Inflammatory macrophage treated with lipopolysaccharide for 1 hour (primary cell): ENCODE measurements around the gene SIGLEC15.
"Not testable (repeated sequence)": the region's sequence is repeated elsewhere in the genome, so short reads cannot be mapped to it uniquely, and the experiment has no call there.

Source experiments
- DNase-seq, 2 donors: peaks; one replicate each; pipeline ENCODE4 v3.0.0-alpha.2; 2020 to 2022

SIGLEC15 gene, protein sequence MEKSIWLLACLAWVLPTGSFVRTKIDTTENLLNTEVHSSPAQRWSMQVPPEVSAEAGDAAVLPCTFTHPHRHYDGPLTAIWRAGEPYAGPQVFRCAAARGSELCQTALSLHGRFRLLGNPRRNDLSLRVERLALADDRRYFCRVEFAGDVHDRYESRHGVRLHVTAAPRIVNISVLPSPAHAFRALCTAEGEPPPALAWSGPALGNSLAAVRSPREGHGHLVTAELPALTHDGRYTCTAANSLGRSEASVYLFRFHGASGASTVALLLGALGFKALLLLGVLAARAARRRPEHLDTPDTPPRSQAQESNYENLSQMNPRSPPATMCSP

DNA sequence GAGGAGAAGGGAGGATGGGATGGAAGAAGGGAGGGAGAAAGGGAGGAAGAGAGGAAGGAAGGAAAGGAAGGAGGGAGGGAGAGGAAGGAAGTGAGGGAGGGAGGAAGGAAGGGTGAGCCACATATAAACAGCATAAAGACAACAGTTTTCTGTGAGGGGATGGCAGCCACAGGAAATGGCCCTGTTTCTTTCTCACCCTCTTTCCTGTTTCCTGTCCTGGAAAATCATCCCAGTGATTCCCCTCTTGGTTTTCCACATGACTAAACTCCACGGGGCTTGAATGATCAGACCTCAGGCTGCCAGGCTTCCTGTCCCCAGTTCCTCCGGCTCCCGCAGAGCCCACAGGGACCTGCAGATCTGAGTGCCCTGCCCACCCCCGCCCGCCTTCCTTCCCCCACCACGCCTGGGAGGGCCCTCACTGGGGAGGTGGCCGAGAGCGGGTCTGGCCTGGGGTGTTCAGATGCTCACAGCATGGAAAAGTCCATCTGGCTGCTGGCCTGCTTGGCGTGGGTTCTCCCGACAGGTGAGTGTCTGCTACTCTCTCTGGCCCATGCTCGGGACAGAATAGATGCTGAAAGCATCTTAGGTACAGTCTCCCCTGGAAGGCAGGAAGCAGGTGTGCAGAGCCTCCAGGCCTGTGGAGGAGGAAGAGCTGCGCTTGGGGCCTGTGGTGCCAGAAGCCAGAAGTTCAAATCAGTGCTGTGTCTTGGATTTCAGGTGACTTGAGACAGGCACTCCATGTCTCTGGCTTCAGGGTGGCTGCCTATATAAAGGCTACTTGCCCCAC lies at the start of gene SIGLEC15:
Gene SIGLEC15, plus strand, starts transcription at position 418 of the 787 bp plus-strand sequence. Its CDS starts 54 bp downstream, at position 472.
- peak; percentile 28 to 82 for DNase-seq

- DNase-seq: no peak
Observed at GRCh38 chr18:45775743-45776142, 49.7 kb upstream of the SIGLEC15 start.

- DNase-seq: no peak
Observed at GRCh38 chr18:45777393-45777792, 48.1 kb upstream of the SIGLEC15 start.

DNA sequence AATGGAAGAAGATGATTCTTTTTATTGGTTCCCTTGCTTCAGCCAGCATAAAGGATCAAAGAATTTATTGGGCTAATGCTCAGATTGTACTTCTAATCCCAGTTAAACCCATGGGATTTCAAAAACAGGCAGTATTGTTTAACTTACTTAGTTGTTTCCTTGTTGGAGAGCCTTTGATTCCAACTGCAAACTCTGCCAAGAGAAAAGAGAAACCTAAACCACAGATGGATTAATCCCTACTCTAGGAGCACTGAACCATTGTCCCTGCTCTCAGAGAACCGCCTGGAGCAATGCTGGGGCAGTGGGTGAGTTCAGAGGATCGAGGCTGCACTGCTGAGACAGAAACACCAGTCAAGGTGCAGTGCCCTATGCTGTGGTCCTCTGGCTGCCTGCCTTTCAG lies 44.9 kb upstream of the SIGLEC15 start:
- DNase-seq: no peak

GRCh38 chr18:45782662-45783061 lies 42.8 kb upstream of the SIGLEC15 start:
- no peak for DNase-seq

- DNase-seq: no peak
Observed at GRCh38 chr18:45783097-45784075, 42.1 kb upstream of the SIGLEC15 start.

GRCh38 chr18:45785134-45785533 lies 40.3 kb upstream of the SIGLEC15 start:
- no peak for DNase-seq

DNA sequence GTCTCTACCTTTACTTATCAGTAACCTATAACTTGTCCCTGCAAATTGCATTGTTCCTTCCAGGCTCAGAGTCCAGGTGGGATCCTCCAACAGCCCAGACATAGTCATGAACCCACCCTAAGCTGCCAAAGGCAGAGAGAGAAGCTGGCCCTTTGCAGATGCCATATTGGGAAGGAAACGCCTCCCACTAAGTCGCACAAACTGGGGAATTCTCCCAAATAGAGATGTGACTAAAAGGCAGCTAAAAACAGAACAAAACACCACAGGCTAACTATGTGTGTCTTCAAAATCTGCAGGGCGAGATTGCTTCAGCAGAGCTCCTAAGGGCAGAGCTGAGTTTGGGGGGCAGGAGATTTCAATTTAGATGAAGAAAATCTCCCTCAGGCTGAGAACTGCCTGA lies 38.5 kb upstream of the SIGLEC15 start:
- DNase-seq: peak; percentile 39 to 65

- DNase-seq: no peak
Observed at GRCh38 chr18:45787346-45787745, 38.1 kb upstream of the SIGLEC15 start.

DNA sequence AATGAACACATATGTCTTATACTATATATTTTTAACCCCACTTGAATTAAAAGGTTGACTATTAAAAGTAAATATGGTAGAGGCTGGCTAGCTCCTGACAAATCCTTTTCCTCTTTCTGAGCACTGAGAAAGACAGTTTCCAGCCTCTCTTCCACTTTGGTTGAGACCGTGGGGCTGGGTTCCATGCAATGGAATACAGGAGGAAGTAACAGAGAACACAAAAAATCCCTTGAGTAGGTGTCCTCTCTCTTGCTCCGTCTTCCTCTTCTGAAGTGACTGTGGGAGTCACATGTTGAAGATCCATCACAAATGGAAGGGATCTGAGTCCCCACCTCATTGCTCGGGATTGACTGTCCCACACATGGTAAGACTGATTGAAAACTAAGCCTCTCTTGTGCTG lies 36.6 kb upstream of the SIGLEC15 start:
- peak; percentile 75 to 95 for DNase-seq

DNA sequence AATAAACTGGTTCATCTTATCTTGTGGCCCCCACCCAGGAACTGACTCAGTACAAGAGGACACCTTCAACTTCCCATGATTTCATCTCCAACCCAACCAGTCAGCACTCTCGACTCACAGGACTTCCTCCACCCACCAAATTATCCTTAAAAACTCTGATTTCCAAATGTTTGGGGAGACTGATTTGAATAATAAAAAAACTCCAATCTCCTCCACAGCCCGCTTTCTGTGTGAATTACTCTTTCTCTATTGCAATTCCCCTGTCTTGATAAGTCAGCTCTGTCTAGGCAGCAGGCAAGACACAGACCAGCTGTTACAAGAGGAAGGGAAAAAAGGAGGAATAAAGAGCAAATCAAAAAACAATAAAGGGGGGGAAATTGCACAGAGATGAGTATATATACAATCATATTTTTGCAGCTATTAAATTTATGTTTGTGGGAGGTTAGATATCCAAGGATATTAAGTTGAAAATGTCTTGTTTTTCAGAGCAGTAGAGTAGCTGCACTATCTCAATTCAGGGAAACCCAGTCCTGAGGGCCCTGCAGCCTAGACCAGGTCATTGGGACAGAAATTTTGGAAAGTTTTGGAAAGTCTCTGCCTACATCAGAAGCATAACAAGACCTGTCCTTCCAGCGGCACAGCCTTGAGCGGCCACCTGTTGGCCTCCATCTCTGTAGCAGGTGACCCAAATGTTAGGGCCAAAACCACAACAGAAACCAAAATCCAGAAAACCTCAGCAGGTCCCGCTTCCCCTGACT lies 32.8 kb upstream of the SIGLEC15 start:
- DNase-seq: peak; percentile 65 to 96

GRCh38 chr18:45793264-45793965 lies 32.1 kb upstream of the SIGLEC15 start:
- DNase-seq: peak; percentile 86 to 98

GRCh38 chr18:45801416-45802004 lies 24.0 kb upstream of the SIGLEC15 start:
- DNase-seq: no peak

- peak; percentile 48 to 93 for DNase-seq
Observed at GRCh38 chr18:45802814-45803492, 22.5 kb upstream of the SIGLEC15 start.

DNA sequence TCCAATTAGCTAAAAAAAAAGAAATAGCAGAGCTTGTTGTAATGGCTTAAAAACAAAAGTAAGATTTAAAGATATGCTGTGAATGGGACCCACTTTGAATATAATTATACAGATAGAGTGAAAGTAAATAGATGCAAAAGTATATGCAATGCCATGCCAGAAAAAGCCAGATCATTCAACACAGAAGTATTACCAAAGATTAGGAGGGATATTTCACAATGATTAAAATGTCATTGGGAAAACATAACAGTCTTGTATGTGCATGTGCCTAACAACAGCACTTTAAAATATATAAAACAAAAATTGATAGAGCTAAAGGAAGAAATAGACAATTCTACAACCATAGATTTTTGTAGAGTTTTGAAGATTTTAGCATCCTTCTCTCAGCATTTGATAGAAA lies 19.9 kb upstream of the SIGLEC15 start:
- DNase-seq: peak; percentile 46 to 75

DNA sequence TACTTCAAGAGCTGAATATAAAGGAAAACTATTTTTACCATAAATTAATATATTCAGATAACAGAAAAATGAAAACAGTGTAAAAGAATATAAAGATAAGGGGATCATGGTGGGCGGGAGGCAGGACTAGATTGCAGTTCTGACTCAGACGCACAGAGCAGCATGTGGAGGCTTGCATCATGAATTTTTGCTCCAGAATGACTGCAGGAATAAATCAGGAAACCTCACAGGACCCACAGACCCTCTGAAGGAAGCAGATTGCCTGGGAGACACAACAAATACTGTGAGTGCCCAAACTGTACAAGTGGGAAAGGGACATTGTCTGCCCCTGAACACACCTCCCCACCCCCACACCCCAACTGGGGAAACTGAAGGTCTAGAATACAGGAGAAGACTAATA lies 19.2 kb upstream of the SIGLEC15 start:
- peak; percentile 48 to 92 for DNase-seq

DNA sequence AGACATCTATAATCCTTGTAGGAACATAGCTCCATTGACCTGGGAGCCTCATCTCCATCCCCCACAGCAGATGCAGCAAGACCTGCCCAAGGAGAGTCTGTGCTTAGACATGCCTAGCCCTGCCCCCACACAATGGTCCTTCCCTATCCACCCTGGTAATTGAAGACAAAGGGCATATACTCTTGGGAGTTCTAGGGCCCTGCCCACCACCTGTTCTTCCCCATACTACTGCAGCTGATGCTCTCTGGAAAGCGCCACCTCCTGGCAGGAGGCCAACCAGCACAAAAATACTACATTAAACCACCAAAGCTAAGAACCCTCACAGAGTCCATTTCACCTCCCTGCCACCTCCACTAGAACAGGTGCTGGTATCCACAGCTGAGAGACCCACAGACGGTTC lies 18.3 kb upstream of the SIGLEC15 start:
- peak; percentile 50 to 83 for DNase-seq

DNA sequence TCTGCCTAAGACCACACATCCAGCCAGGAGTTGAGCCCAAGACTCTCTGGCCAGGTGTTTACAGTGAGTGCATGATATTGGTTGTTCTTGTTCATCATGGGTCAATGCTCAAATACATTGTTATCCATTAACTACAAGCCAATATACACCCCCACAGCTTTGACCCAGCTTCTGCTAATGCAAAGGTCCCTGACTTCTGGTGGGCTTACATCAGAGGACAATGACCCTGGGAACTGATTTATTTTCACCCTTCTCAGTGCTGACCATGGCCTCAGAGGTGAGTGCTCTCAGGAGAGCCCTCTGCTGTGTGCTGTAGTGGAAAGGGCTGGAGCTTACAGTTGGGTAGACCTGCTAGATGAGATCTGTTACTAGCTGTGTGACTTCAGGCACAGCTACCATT lies 10.7 kb upstream of the SIGLEC15 start:
- not testable (repeated sequence) for DNase-seq

DNA sequence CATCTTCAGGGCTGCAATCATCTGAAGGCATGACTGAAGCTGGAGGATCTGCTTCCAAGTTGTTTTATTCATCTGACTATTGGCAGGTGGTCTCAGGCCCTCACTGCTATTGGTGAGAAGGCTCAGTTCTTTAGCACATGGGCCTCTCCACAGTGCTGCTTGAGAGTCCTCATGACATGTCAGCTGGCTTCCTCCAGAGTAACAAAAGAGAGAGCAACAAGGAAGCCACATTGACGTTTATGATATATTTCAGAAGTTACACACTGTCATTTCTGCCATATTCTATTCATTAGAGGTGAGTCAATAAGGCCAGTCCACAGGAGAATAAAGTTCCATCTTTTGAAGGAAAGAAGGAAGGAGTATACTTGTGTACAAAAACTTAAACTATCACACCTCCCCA lies 7.9 kb upstream of the SIGLEC15 start:
- DNase-seq: no peak

GRCh38 chr18:45818765-45819164 lies 6.7 kb upstream of the SIGLEC15 start:
- peak; percentile 62 to 67 for DNase-seq
